Trophoblast cell (in vitro differentiated cells and primary cell): ENCODE data around the gene CTPS2.

Experiments
- DNase-seq, 2 donors: peaks; one replicate each; pipeline ENCODE4 v3.0.0-alpha.2; 2016
- H2AFZ ChIP-seq: 2 replicates; pipeline ENCODE4 v1.6.1; 2013; ENCODE audit warnings: low read length, moderate library complexity, mild to moderate bottlenecking; ENCODE audit not compliant: insufficient read depth, poor library complexity
- H2AK5ac ChIP-seq: 2 replicates; pipeline ENCODE4 v1.6.1; 2013; ENCODE audit warnings: mild to moderate bottlenecking, low read length
- H2BK120ac ChIP-seq: 2 replicates; pipeline ENCODE4 v1.6.1; 2013; ENCODE audit warnings: low read length, mild to moderate bottlenecking, moderate library complexity; ENCODE audit not compliant: insufficient read depth, poor library complexity
- H2BK12ac ChIP-seq: 2 replicates; pipeline ENCODE4 v1.6.1; 2013; ENCODE audit warnings: mild to moderate bottlenecking, low read length, moderate library complexity
- H2BK5ac ChIP-seq: 2 replicates; pipeline ENCODE4 v1.6.1; 2013; ENCODE audit warnings: low read length, low read depth, moderate library complexity, mild to moderate bottlenecking; ENCODE audit not compliant: poor library complexity
- H3K14ac ChIP-seq: 2 replicates; pipeline ENCODE4 v1.6.1; 2013; ENCODE audit warnings: mild to moderate bottlenecking, low read length
- H3K18ac ChIP-seq: 2 replicates; pipeline ENCODE4 v1.6.1; 2013; ENCODE audit warnings: mild to moderate bottlenecking, low read length
- H3K23ac ChIP-seq: 2 replicates; pipeline ENCODE4 v1.6.1; 2013; ENCODE audit warnings: low read length
- H3K27ac ChIP-seq: 2 replicates; pipeline ENCODE4 v1.5.1; 2013; ENCODE audit warnings: low read depth, mild to moderate bottlenecking, inconsistent platforms, low read length, moderate library complexity
- H3K27me3 ChIP-seq: 2 replicates; pipeline ENCODE4 v1.6.1; 2013; ENCODE audit warnings: inconsistent platforms, mild to moderate bottlenecking, low read length, moderate library complexity; ENCODE audit not compliant: insufficient read depth
- H3K36me3 ChIP-seq, 2 experiments: 1 replicate in 1 of 2; 2 replicates in 1 of 2; pipeline ENCODE4 v1.6.1; 2013; ENCODE audit warnings: low read length in 2 of 2, mild to moderate bottlenecking in 2 of 2, moderate library complexity in 1 of 2; ENCODE audit not compliant: insufficient read depth in 2 of 2, control insufficient read depth in 1 of 2
- H3K4ac ChIP-seq: 2 replicates; pipeline ENCODE4 v1.6.1; 2013; ENCODE audit warnings: low read depth, mild to moderate bottlenecking, low read length, moderate library complexity
- H3K4me1 ChIP-seq, 2 experiments: 1 replicate in 1 of 2; 2 replicates in 1 of 2; pipeline ENCODE4 v1.6.1; 2013; ENCODE audit warnings: low read length in 2 of 2, mild to moderate bottlenecking in 2 of 2, moderate library complexity in 1 of 2; ENCODE audit not compliant: insufficient read depth in 2 of 2, control insufficient read depth in 1 of 2
- H3K4me2 ChIP-seq: 2 replicates; pipeline ENCODE4 v1.6.1; 2013; ENCODE audit warnings: inconsistent platforms, mild to moderate bottlenecking, low read length, moderate library complexity
- H3K4me3 ChIP-seq: 2 replicates; pipeline ENCODE4 v1.5.1; 2013; ENCODE audit warnings: mild to moderate bottlenecking, low read depth, low read length, inconsistent platforms
- H3K79me1 ChIP-seq: one replicate; pipeline ENCODE4 v1.6.1; 2013; ENCODE audit warnings: low read length
- H3K79me2 ChIP-seq: 2 replicates; pipeline ENCODE4 v1.6.1; 2013; ENCODE audit warnings: low read length, mild to moderate bottlenecking; ENCODE audit not compliant: control insufficient read depth, insufficient read depth, poor library complexity
- H3K9ac ChIP-seq: 2 replicates; pipeline ENCODE4 v1.6.1; 2013; ENCODE audit warnings: mild to moderate bottlenecking, low read length
- H3K9me3 ChIP-seq: 2 replicates; pipeline ENCODE4 v1.6.1; 2013; ENCODE audit warnings: low read depth, mild to moderate bottlenecking, control low read depth, inconsistent platforms, low read length; ENCODE audit not compliant: insufficient read depth
- H4K12ac ChIP-seq: 2 replicates; pipeline ENCODE4 v1.6.1; 2013; ENCODE audit warnings: low read depth, mild to moderate bottlenecking, low read length, moderate library complexity
- H4K8ac ChIP-seq: 2 replicates; pipeline ENCODE4 v1.6.1; 2013; ENCODE audit warnings: low read depth, mild to moderate bottlenecking, low read length, moderate library complexity
- H4K91ac ChIP-seq: one replicate; pipeline ENCODE4 v1.6.1; 2013; ENCODE audit warnings: low read depth, mild to moderate bottlenecking, low read length, moderate library complexity
- WGBS: extraction: QIAGEN DNeasy Blood & Tissue Kit; methylation state at CpG from one replicate; pipeline ENCODE4 v1.1.7; 2013; ENCODE audit warnings: missing lambda C conversion rate; ENCODE audit not compliant: insufficient read length, insufficient coverage; ENCODE audit errors: extremely low coverage; 5-methylcytosine and 5-hydroxymethylcytosine counted together

The CTPS2 gene

DNA sequence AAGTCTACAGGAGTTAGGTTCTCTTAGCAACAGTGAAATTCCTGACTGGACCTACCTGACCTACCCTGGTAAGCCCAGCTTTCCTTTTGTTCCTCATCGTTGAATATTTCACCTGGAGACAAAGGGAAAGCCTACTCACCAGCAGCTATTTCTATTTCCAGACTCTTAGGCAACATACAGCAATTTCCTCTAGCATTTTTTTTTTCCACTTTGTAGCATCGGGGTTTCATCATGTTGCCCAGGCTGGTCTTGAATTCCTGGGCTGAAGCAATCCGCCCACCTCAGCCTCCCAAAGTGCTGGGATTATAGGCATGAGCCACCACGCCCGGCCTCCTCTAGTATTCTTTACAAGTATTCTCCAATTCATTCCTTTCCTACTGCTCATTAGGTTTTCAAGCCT lies 69.3 kb downstream of the CTPS2 start:
- Histone ChIP-seq H3K79me2 (no peaks in the 10 kb centered on the region), H2BK5ac (no peak overlapping the region), H3K9me3 (no peaks in the 10 kb centered on the region), H3K36me3 (peaks cover 3 to 7% of the 10 kb centered on the region in 2 experiments), H2AFZ (no peak overlapping the region), H3K4me1 (no peaks in the 10 kb centered on the region), H4K91ac (no peak overlapping the region), H2AK5ac (no peak overlapping the region), H3K79me1 (no peaks in the 10 kb centered on the region), H3K14ac (no peak overlapping the region), H3K4me3 (no peak overlapping the region), H3K27ac (no peak overlapping the region), H2BK120ac (no peak overlapping the region), H4K8ac (no peak overlapping the region), H3K18ac (no peak overlapping the region), H3K4me2 (no peak overlapping the region), H3K23ac (no peak overlapping the region), H4K12ac (no peak overlapping the region), H3K27me3 (no peaks in the 10 kb centered on the region), H2BK12ac (no peak overlapping the region), H3K9ac (no peak overlapping the region), H3K4ac (no peak overlapping the region)
- WGBS: no CpG with 5 or more reads among the region's 5 CpGs
- peak; percentile 59 to 78 for DNase-seq

DNA sequence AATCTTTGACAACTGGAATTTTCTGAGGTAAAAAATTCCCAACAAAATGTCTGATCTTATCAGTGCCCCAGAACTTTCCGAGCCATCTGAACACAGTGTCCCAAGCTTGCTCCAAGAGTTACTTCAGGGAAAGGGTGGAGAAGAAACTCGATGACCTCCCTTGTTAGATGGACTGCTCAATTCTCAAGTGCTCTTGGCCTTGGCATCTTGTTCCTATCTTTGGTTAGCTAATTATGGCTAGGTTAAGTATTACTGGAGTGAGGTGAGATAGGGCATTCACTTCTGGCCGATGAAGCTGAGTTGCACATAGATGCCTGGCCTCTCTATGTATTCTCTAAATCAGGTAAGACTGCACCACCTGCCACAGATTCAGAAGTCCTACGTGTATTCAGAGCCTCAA lies 71.6 kb downstream of the CTPS2 start:
- WGBS: no CpG with 5 or more reads among the region's 4 CpGs
- Histone ChIP-seq H3K4me3 (no peak overlapping the region), H3K4me1 (no peaks in the 10 kb centered on the region)

DNA sequence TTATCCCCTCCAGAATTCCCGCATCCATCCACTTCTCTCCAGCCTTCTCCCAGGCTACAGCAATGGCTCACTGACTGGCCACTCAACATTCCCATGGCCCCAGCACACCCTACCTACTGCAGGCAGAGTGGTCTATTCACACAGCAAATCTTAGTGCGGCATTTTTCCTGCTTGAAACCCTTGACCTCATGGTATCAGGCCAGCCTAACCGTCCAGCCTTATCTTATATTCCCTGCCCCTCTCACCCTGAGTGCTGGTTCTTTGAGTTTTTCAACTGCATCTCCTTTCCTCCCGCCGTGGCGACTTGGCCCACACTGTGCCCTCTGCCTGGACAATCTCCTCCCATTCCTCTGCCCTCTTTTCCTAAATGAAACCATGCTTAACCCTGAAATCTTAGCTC lies 72.5 kb downstream of the CTPS2 start:
- Histone ChIP-seq H3K27me3 (no peaks in the 10 kb centered on the region), H3K4ac (no peak overlapping the region), H3K79me1 (no peaks in the 10 kb centered on the region), H3K9me3 (no peaks in the 10 kb centered on the region), H4K8ac (no peak overlapping the region), H3K4me2 (no peak overlapping the region), H3K4me1 (no peaks in the 10 kb centered on the region), H3K4me3 (no peak overlapping the region), H3K79me2 (no peaks in the 10 kb centered on the region), H3K9ac (no peak overlapping the region), H3K23ac (no peak overlapping the region), H4K91ac (no peak overlapping the region), H3K14ac (no peak overlapping the region), H2BK12ac (no peak overlapping the region), H2AFZ (no peak overlapping the region), H2AK5ac (no peak overlapping the region), H4K12ac (no peak overlapping the region), H3K36me3 (peaks cover 3 to 6% of the 10 kb centered on the region in 2 experiments), H3K18ac (no peak overlapping the region), H2BK5ac (no peak overlapping the region), H3K27ac (no peak overlapping the region), H2BK120ac (no peak overlapping the region)
- peak in 1 of 2 donors; percentile 28 for DNase-seq
- no CpG with 5 or more reads among the region's 6 CpGs for WGBS

More for the DNA sequence above, 71.6 kb downstream of the CTPS2 start:
- Histone ChIP-seq H2BK5ac (no peak overlapping the region), H3K27ac (no peak overlapping the region), H3K4me2 (no peak overlapping the region), H3K18ac (no peak overlapping the region), H3K9ac (no peak overlapping the region), H2BK12ac (no peak overlapping the region), H4K91ac (no peak overlapping the region), H4K12ac (no peak overlapping the region), H3K14ac (no peak overlapping the region), H3K36me3 (peaks cover 3 to 9% of the 10 kb centered on the region in 2 experiments), H3K79me1 (no peaks in the 10 kb centered on the region), H3K23ac (no peak overlapping the region), H3K4ac (no peak overlapping the region), H2AFZ (no peak overlapping the region), H3K79me2 (no peaks in the 10 kb centered on the region), H4K8ac (no peak overlapping the region), H2BK120ac (no peak overlapping the region), H3K27me3 (no peaks in the 10 kb centered on the region), H3K9me3 (no peaks in the 10 kb centered on the region), H2AK5ac (no peak overlapping the region)
- DNase-seq: peak in 1 of 2 donors; percentile 50

DNA sequence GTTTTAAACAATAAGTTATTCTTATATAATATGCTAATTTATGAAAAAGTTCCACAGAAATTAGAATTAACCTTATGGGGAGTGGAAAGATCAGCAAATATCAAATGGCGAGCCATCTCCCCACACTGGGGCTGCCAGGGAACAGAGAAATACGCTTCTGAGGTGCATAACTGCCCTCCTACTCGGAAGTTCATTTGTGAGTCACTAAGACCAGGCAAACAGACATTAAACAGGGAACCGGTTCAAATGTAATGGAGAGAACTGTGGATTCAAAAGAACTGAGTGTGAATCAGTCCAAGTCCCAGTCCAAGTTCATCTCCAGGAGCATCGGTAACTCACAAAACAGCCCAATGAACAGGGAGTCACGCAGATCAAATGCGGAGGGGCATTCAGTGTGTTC lies 73.9 kb downstream of the CTPS2 start:
- no peak overlapping the region for H3K9ac ChIP-seq
- no peak for DNase-seq
- H2AK5ac ChIP-seq: no peak overlapping the region
- H3K9me3 ChIP-seq: no peaks in the 10 kb centered on the region
- no peaks in the 10 kb centered on the region for H3K27me3 ChIP-seq
- H2BK120ac ChIP-seq: no peak overlapping the region
- H3K4me2 ChIP-seq: no peak overlapping the region
- H4K8ac ChIP-seq: no peak overlapping the region
- H4K12ac ChIP-seq: no peak overlapping the region
- no peaks in the 10 kb centered on the region for H3K79me2 ChIP-seq
- no peaks in the 10 kb centered on the region for H3K4me1 ChIP-seq
- H3K23ac ChIP-seq: no peak overlapping the region
- no peak overlapping the region for H3K14ac ChIP-seq
- H3K4me3 ChIP-seq: no peak overlapping the region
- no peak overlapping the region for H3K27ac ChIP-seq
- peaks cover 3 to 6% of the 10 kb centered on the region in 2 experiments for H3K36me3 ChIP-seq
- no peak overlapping the region for H3K4ac ChIP-seq
- H2AFZ ChIP-seq: no peak overlapping the region
- WGBS: no CpG with 5 or more reads among the region's 7 CpGs
- no peak overlapping the region for H2BK5ac ChIP-seq
- H3K79me1 ChIP-seq: no peaks in the 10 kb centered on the region
- H2BK12ac ChIP-seq: no peak overlapping the region
- no peak overlapping the region for H3K18ac ChIP-seq
- H4K91ac ChIP-seq: no peak overlapping the region
